ENCODE data around the gene ATG4B.
A peak's percentile ranks its signal among the peaks of the same experiment; 100 is the strongest.
"Not testable (repeated sequence)": the region's sequence is repeated elsewhere in the genome, so short reads cannot be mapped to it uniquely, and the experiment has no call there.

ATG4B gene

GRCh38 chr2:241640165-241640795, 2.8 kb downstream of the ATG4B start:
- DNase-seq, result no peak

GRCh38 chr2:241641631-241642030, 4.1 kb downstream of the ATG4B start:
- DNase-seq, result no peak

GRCh38 chr2:241645056-241645914, 7.8 kb downstream of the ATG4B start:
- DNase-seq, result no peak

GRCh38 chr2:241645915-241646645, 8.6 kb downstream of the ATG4B start:
- DNase-seq, result no peak

- no peak for DNase-seq
Observed at GRCh38 chr2:241648453-241648852, 11.0 kb downstream of the ATG4B start.

GRCh38 chr2:241649404-241649803, 11.9 kb downstream of the ATG4B start:
- no peak for DNase-seq

GRCh38 chr2:241649927-241650326, 12.4 kb downstream of the ATG4B start:
- no peak for DNase-seq

- DNase-seq, result no peak
Observed at GRCh38 chr2:241652142-241652541, 14.6 kb downstream of the ATG4B start.

GRCh38 chr2:241652722-241653121, 15.2 kb downstream of the ATG4B start:
- DNase-seq, result no peak

GRCh38 chr2:241653210-241653750, 15.8 kb downstream of the ATG4B start:
- no peak for DNase-seq

GRCh38 chr2:241654551-241654950, 17.1 kb downstream of the ATG4B start:
- DNase-seq, result no peak

GRCh38 chr2:241655516-241656189, 18.2 kb downstream of the ATG4B start:
- no peak for DNase-seq

- DNase-seq, result no peak
Observed at GRCh38 chr2:241656190-241656741, 18.8 kb downstream of the ATG4B start.

GRCh38 chr2:241657786-241658254, 20.3 kb downstream of the ATG4B start:
- no peak for DNase-seq

GRCh38 chr2:241658296-241658695, 20.8 kb downstream of the ATG4B start:
- no peak for DNase-seq

- DNase-seq, result peak; percentile 1
Observed at GRCh38 chr2:241659150-241659739, 21.8 kb downstream of the ATG4B start.

- DNase-seq, result no peak
Observed at GRCh38 chr2:241660593-241661213, 23.2 kb downstream of the ATG4B start.

- DNase-seq, result not testable (repeated sequence)
Observed at GRCh38 chr2:241662731-241663130, 25.2 kb downstream of the ATG4B start.

GRCh38 chr2:241665731-241666440, 28.4 kb downstream of the ATG4B start:
- no peak for DNase-seq

- DNase-seq, result no peak
Observed at GRCh38 chr2:241666627-241667400, 29.3 kb downstream of the ATG4B start.

Measured in NCI-H146 (cell line).